ENCODE data around the gene MRPS6.

The MRPS6 gene

DNA sequence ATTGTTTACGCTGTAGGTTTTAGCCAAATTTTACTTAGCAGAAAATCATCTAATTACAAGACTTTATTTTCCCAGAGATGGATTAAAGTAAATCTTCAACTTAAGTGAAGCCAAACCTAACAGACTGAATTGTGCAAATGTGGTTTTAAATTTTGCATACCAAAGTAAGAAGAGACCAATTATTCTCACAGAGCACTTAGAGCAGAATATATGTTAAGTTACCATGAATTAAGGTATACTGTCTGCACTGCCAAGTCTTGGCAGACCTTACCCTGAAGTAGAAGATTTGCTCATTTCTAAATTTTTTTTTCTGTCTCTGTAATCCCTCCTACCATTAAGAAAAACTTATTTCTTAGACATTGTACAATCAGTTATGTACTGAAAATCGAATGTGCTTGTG lies 24.1 kb downstream of the MRPS6 start:
- no peak for DNase-seq (ENCODE audit: insufficient read length, low spot score)
- FAIRE-seq: no peak
- no peak for TF ChIP-seq POLR2A (IDR thresholded peaks at IDR 0.05; ENCODE audit: low read depth, low read length)

- DNase-seq (ENCODE audit: insufficient read length, low spot score) (no peak), FAIRE-seq (no peak)
- no peak for TF ChIP-seq POLR2A (IDR thresholded peaks at IDR 0.05; ENCODE audit: low read depth, low read length)
These were observed 27.0 kb downstream of the MRPS6 start for GRCh38 chr21:34100337-34100736.

DNA sequence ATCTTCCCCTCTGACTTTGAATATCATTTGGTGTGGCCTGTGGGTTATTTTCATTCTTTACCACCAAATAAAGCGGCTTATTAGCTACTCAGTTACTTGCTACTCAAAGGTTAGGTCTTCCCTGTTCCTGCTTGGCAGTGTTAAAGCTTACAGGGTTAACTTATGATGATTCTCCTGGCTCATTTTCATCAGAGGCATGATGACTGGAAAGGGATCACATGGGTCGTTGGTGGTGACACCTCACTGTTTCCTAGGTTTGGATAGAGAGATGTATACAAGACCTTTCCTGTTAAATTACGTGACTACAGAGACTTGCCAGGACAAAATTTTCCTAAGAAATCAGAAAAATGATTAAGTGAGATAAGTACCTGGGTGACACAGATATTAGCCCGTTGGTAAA lies 27.4 kb downstream of the MRPS6 start:
- DNase-seq (ENCODE audit: insufficient read length, low spot score) (no peak), FAIRE-seq (no peak)
- no peak for TF ChIP-seq POLR2A (IDR thresholded peaks at IDR 0.05; ENCODE audit: low read depth, low read length)

DNA sequence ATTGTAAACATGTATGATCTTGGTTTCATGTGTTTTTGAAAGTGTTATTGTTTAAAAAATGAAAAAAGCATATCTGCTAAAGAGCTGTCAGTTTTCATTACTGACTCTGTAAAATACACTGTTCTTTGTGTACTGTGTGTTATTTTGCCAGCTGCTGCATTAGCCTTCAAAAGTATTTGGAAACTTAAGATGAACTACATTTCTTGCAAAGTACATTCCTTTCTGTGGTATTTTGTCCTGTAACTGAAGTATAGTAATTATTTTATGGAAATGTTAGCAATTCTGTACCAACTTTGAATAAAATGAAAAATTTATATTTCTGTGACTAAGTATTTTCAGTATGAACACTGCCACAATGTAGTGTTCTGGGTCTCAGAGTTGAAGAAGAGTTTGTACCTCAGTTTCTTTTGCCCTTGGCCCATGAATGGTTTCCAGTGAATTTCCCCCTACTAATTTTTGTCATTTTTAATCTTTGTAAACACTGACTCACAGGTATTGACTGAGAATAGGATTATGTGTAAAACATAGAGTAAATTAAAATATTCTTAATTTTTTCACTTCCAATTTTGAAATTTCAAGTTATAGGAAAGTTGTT lies 32.7 kb downstream of the MRPS6 start:
- no peak for DNase-seq (ENCODE audit: insufficient read length, low spot score)
- peak; percentile 64 for FAIRE-seq
- no peak for TF ChIP-seq POLR2A (IDR thresholded peaks at IDR 0.05; ENCODE audit: low read depth, low read length)

DNA sequence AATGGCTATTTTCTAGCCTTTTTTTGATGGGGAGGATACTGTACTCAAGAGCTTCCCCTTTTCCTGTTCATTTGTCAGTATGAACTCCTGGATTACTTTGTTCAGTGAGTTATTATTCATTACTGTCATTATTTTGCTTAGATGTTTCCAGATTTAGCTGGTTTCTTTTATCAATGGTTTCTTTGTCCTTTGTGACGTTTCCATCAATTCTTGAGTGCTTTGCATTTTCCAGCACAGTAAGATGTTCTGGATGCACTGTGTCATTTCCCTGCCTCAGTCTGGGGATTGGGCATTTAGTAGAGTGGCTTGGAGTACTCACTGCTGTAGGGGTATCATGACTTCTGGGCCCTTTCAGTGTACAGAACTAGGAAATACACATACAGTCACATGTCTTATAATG lies 34.2 kb downstream of the MRPS6 start:
- DNase-seq (ENCODE audit: insufficient read length, low spot score) (no peak), FAIRE-seq (no peak)
- TF ChIP-seq POLR2A (IDR thresholded peaks at IDR 0.05; ENCODE audit: low read depth, low read length): no peak

- TF ChIP-seq POLR2A (IDR thresholded peaks at IDR 0.05; ENCODE audit: low read depth, low read length): no peak
- FAIRE-seq (no peak), DNase-seq (ENCODE audit: insufficient read length, low spot score) (no peak)
These were observed 35.7 kb downstream of the MRPS6 start for GRCh38 chr21:34109075-34109474.

DNA sequence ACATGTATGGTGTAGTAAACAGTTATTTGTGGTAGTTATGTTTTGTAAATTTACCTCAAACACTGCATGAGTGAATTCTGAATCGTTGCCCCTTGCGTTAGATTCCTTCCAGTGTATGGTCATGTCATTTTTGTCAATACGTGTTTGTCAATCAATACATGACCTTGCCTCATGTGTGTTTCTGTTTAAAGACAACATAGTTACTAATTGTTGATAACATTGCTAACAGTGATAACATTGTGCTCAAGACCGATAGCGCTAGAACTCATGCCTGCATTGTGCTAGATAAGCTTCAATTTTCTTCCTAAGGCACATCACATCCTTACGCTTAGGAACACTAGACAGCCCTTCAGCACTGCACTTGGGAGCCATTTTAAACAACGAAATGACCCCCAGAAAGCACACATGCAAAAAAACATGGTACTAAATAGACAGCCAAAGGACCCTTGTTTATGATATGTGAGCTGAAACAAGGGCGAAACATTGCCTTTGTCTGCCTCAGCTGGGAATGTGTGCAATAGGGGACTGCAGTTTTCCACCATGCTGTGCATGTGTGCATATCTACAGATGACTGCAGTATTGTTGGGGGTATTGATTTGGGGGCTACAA lies 37.3 kb downstream of the MRPS6 start:
- FAIRE-seq (no peak), DNase-seq (ENCODE audit: insufficient read length, low spot score) (no peak)
- no peak for TF ChIP-seq POLR2A (IDR thresholded peaks at IDR 0.05; ENCODE audit: low read depth, low read length)

DNA sequence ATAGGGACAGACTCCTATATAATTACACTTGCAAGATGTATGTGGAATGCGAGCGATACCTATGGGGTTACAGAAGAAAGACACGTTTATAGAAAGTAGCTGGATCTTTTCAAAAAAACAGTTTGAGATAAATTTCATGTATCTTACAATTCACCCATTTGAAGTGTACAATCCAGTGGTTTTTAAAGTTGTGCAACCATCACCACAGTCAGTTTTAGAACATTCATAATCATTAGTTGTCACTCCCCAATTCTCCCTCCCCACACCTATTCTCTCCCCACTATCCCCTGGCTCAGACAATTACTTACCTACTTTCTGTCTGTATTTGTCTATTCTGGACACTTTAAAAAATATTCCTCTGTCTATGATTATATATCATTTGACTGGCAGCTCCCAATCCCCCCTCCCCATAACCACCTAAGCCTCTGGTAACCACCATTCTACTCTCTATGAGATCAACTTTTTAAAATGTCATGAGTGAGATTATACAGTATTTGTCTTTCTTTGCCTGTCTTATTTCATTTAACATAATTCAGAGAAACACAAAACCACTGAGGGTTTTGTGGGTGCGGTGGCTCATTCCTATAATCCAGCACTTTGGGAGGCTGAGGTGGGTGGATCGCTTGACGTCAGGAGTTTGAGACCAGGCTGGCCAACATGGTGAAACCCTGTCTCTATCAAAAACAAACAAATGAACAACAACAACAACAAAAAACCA lies 39.1 kb downstream of the MRPS6 start:
- FAIRE-seq: no peak
- no peak for DNase-seq (ENCODE audit: insufficient read length, low spot score)
- no peak for TF ChIP-seq POLR2A (IDR thresholded peaks at IDR 0.05; ENCODE audit: low read depth, low read length)

DNA sequence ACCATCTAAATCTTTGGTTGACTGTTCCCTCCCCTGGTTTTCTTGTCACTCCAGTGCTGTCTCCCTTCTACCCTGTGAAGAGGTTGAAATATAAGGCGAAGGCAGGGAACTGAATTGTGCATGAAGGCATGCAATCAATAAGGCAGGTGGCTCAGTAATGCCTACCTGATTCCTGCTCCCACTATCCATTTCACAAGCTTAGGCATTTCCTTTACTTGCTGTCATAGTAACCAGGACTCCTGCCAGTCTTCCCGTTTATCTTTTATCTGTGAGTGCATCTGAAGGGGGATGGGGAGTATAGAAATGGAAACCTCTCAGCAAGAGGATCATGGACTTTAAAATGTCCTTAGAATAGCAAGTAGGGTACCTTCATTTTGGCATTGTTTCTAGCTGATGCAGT lies 40.5 kb downstream of the MRPS6 start:
- DNase-seq (ENCODE audit: insufficient read length, low spot score) (no peak), FAIRE-seq (no peak)
- TF ChIP-seq POLR2A (IDR thresholded peaks at IDR 0.05; ENCODE audit: low read depth, low read length): no peak

DNA sequence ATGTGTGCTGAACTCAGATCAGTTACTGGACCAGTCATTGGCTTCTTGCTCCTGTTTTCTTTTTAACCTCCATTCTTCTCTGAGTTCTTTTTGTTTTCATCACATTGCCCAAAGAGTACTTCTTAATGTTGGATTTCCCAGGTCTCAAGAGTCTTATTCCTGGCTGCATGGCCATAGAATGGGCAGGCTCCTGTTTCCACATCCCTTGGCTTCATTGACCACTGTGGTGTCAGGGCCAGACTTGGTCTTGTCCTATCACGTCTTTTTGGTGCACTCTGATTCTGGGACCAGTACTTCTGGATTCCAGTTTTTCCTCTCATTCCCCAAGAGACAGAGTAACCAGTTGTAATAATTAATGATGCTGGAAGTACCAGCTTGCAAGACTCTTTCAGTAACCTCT lies 41.8 kb downstream of the MRPS6 start:
- FAIRE-seq (no peak), DNase-seq (ENCODE audit: insufficient read length, low spot score) (no peak)
- TF ChIP-seq POLR2A (IDR thresholded peaks at IDR 0.05; ENCODE audit: low read depth, low read length): no peak

- DNase-seq (ENCODE audit: insufficient read length, low spot score) (no peak), FAIRE-seq (no peak)
- no peak for TF ChIP-seq POLR2A (IDR thresholded peaks at IDR 0.05; ENCODE audit: low read depth, low read length)
These were observed 43.2 kb downstream of the MRPS6 start for GRCh38 chr21:34116569-34116968.

DNA sequence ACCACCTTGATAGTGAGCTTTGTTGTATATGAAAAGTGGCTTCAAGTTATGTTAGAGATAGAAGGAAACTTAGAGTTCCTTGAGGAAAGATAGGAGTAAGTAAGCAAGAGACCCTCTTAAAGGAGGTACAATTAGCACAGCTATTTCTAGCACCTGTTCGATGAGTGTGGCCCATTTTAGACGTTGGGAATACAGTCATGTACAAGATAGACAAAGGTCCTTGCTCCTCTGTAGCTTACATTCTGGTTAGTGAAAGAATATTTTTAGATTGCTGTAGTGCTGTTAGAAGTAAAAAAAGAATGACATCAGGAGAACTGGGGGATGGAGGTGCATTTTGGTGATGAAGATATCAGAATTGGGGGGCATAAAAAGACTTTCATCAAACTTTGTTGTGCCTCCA lies 47.5 kb downstream of the MRPS6 start:
- DNase-seq (ENCODE audit: insufficient read length, low spot score) (no peak), FAIRE-seq (no peak)
- no peak for TF ChIP-seq POLR2A (IDR thresholded peaks at IDR 0.05; ENCODE audit: low read depth, low read length)

- no peak for TF ChIP-seq POLR2A (IDR thresholded peaks at IDR 0.05; ENCODE audit: low read depth, low read length)
- FAIRE-seq: no peak
- no peak for DNase-seq (ENCODE audit: insufficient read length, low spot score)
These were observed 48.7 kb downstream of the MRPS6 start for GRCh38 chr21:34122047-34122446.

GRCh38 chr21:34123609-34124008 lies 50.2 kb downstream of the MRPS6 start:
- FAIRE-seq (no peak), DNase-seq (ENCODE audit: insufficient read length, low spot score) (no peak)
- no peak for TF ChIP-seq POLR2A (IDR thresholded peaks at IDR 0.05; ENCODE audit: low read depth, low read length)

- FAIRE-seq (no peak), DNase-seq (ENCODE audit: insufficient read length, low spot score) (no peak)
- no peak for TF ChIP-seq POLR2A (IDR thresholded peaks at IDR 0.05; ENCODE audit: low read depth, low read length)
These were observed 52.9 kb downstream of the MRPS6 start for GRCh38 chr21:34126269-34126668.
